ENCODE results near the gene POLA1.

POLA1 gene

DNA sequence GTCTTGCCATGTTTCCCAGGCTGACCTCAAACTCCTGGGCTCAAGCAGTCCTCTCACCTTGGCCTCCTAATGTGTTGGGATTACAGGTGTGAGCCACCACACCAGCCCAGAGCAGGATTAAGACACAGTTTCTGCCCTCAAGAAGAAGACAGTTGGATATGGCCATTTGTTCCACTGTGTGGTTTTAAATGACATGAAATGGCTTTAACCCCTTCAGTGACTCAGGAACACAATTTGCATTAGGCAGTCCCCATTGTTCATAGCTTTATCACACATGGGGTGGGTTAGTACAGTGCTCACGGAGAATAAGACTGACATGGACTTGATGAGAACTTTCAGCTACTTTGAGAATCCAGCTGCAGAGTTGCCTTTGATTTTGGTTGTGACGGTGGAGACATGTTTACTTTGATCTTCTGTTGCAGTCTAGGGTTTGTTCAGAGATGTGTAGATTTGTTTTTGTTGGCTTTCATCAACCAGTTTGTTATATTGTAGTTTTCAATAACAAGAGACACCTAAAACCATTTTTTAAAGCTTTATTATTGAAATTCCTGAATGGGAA, 261.7 kb downstream of the POLA1 start:
- POLR2A ChIA-PET: interaction anchor here (0.9 kb wide), 1 partner anchor 9 kb away, joined by 4 read pairs; no protein-coding TSS in a partner anchor
- CTCF ChIA-PET: interaction anchor here (0.6 kb wide), 1 partner anchor 289 kb away, joined by 4 read pairs; no protein-coding TSS in a partner anchor
- H3K36me3 ChIP-seq (ENCODE audit: control insufficient read depth in 2 of 2, insufficient read depth in 1 of 2, low read length in 2 of 2): no peaks in the 10 kb centered on the region
- no peak overlapping the region for H3K27ac ChIP-seq (ENCODE audit: extremely low read depth, low read depth, low read length)
- H3K4me3 ChIP-seq (ENCODE audit: low read depth, low read length): no peak overlapping the region
- TF ChIP-seq ZNF704 (tag by site-specific recombination; IDR thresholded peaks at IDR 0.05): no peak
- TF ChIP-seq, protein P1, sequence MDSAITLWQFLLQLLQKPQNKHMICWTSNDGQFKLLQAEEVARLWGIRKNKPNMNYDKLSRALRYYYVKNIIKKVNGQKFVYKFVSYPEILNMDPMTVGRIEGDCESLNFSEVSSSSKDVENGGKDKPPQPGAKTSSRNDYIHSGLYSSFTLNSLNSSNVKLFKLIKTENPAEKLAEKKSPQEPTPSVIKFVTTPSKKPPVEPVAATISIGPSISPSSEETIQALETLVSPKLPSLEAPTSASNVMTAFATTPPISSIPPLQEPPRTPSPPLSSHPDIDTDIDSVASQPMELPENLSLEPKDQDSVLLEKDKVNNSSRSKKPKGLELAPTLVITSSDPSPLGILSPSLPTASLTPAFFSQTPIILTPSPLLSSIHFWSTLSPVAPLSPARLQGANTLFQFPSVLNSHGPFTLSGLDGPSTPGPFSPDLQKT (IDR thresholded peaks at IDR 0.05; ENCODE audit: borderline replicate concordance, low read depth, low read length): no peak
- no peak for TF ChIP-seq ZBTB8A (tag by site-specific recombination; IDR thresholded peaks at IDR 0.05)
- no peak for TF ChIP-seq PBX3 (CRISPR knock-in tag; IDR thresholded peaks at IDR 0.05)
- no peak for TF ChIP-seq ZBTB21 (tag by site-specific recombination; IDR thresholded peaks at IDR 0.05)
- TF ChIP-seq ZNF747 (tag by site-specific recombination; IDR thresholded peaks at IDR 0.05): no peak
- TF ChIP-seq ZNF433 (tag by site-specific recombination; IDR thresholded peaks at IDR 0.05; ENCODE audit: low read depth): no peak
- TF ChIP-seq IKZF3 (tag by site-specific recombination; IDR thresholded peaks at IDR 0.05): no peak
- TF ChIP-seq ZNF10 (tag by site-specific recombination; IDR thresholded peaks at IDR 0.05): no peak
- no peak for TF ChIP-seq ZNF777 (tag by site-specific recombination; IDR thresholded peaks at IDR 0.05; ENCODE audit: borderline replicate concordance)
- TF ChIP-seq BCL11B (tag by site-specific recombination; IDR thresholded peaks at IDR 0.05; ENCODE audit: low read depth): no peak
- no peaks in the 10 kb centered on the region for H3K4me1 ChIP-seq (ENCODE audit: control insufficient read depth, insufficient read depth, low read length)
- H3K9me3 ChIP-seq (ENCODE audit: control insufficient read depth, insufficient read depth, low read depth, low read length): no peaks in the 10 kb centered on the region

GRCh38 chrX:24956828-24957227, 263.1 kb downstream of the POLA1 start:
- CTCF ChIA-PET: interaction anchor here (0.6 to 0.8 kb wide), 3 partner anchors 12 to 561 kb away, joined by 3 to 4 read pairs (median 3); no protein-coding TSS in a partner anchor
- Histone ChIP-seq H3K9me3 (ENCODE audit: control insufficient read depth, insufficient read depth, low read depth, low read length) (no peaks in the 10 kb centered on the region), H3K4me3 (ENCODE audit: low read depth, low read length) (no peak overlapping the region), H3K27ac (ENCODE audit: extremely low read depth, low read depth, low read length) (no peak overlapping the region), H3K4me1 (ENCODE audit: control insufficient read depth, insufficient read depth, low read length) (no peaks in the 10 kb centered on the region), H3K36me3 (ENCODE audit: control insufficient read depth in 2 of 2, insufficient read depth in 1 of 2, low read length in 2 of 2) (no peaks in the 10 kb centered on the region)
- TF ChIP-seq SCRT2 (tag by site-specific recombination; IDR thresholded peaks at IDR 0.05) (peak; percentile 69), ZNF654 (tag by site-specific recombination; IDR thresholded peaks at IDR 0.05; ENCODE audit: low read depth) (no peak), SCRT1 (tag by site-specific recombination; IDR thresholded peaks at IDR 0.05; ENCODE audit: borderline replicate concordance) (0 out of 2 replicates have a peak, but pooled peaks have one; percentile 19)
- POLR2A ChIA-PET: no interaction called here

- Histone ChIP-seq H3K9me3 (ENCODE audit: control insufficient read depth, insufficient read depth, low read depth, low read length) (no peaks in the 10 kb centered on the region), H3K4me3 (ENCODE audit: low read depth, low read length) (no peak overlapping the region), H3K4me1 (ENCODE audit: control insufficient read depth, insufficient read depth, low read length) (0 out of 2 replicates have a peak, but pooled peaks cover 4% of the 10 kb centered on the region), H3K27ac (ENCODE audit: extremely low read depth, low read depth, low read length) (no peak overlapping the region), H3K36me3 (ENCODE audit: control insufficient read depth in 2 of 2, insufficient read depth in 1 of 2, low read length in 2 of 2) (no peaks in the 10 kb centered on the region)
- ChIA-PET CTCF (interaction anchor here (0.5 to 1.3 kb wide), 2 partner anchors 182 to 971 kb away, joined by 3 read pairs; no protein-coding TSS in a partner anchor), POLR2A (interaction anchor here (0.6 kb wide), 1 partner anchor 131 kb away, joined by 6 read pairs; no protein-coding TSS in a partner anchor)
- TF ChIP-seq ZNF473 (tag by site-specific recombination; IDR thresholded peaks at IDR 0.05): no peak
- TF ChIP-seq GLIS2 (tag by site-specific recombination; IDR thresholded peaks at IDR 0.05): no peak
- TF ChIP-seq ZNF138 (tag by site-specific recombination; IDR thresholded peaks at IDR 0.05; ENCODE audit: borderline replicate concordance): no peak
- TF ChIP-seq ZBTB20 (tag by site-specific recombination; IDR thresholded peaks at IDR 0.05): 0 out of 2 replicates have a peak, but pooled peaks have one; percentile 31
These were observed 268.1 kb downstream of the POLA1 start for GRCh38 chrX:24961809-24962208.
